HG03575 (cell line): Measurements from ENCODE around the gene FGB.
A peak's percentile ranks its signal among the peaks of the same experiment; 100 is the strongest.

Source experiments
- ATAC-seq: cut with Tn5 transposase; IDR thresholded peaks from one replicate; pipeline ENCODE4 v1.9.1; 2021; ENCODE audit not compliant: unreplicated experiment, insufficient number of reproducible peaks, low FRiP score; ENCODE audit errors: extremely low read depth

The FGB gene

GRCh38 chr4:154612472-154613414 is 49.9 kb downstream of the FGB start, which contains the start of gene FGG:
TSS of gene FGG (minus strand) at chr4:154612656. CDS start at chr4:154612609, 47 bp downstream.
- no peak for ATAC-seq

DNA sequence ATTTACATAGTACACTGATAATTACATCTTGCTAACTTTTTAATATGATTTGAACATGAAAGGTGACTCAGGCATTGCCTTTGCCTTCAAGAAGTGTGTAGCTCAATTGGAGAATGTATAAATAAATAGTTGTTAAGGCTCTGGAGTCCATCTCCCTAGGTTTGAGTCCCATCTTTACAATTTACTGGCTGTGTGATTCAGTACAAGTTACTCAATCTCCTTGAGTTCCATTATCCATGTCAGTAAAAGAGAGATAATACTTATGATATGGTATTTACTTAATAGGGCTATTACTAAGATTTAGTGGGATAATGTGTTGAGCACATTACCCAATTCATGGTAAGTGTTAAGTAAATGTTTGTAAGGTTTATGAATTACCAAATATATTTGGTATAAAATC is 51.5 kb downstream of the FGB start:
- no peak for ATAC-seq

- ATAC-seq, result no peak
Observed at GRCh38 chr4:154615211-154615610, 52.4 kb downstream of the FGB start.

DNA sequence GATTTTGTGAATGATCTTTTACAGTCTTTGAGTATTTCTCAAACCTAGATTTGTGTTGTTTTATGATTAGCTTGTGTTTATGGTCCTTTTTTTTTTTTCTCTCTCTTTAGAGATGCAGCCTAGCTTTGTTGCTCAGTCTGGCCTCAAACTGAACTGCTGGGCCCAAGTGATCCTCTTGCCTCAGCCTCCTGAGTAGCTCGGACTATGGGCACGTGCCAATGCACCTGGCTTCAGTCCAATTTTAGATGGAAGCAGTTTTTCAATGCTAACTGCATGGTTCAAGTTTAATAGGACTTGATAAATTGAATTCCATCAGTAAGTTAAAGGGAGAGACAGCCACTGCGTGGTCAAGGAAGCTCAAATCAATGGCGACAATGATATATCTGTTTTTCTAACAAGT is 53.5 kb downstream of the FGB start:
- ATAC-seq, result no peak

DNA sequence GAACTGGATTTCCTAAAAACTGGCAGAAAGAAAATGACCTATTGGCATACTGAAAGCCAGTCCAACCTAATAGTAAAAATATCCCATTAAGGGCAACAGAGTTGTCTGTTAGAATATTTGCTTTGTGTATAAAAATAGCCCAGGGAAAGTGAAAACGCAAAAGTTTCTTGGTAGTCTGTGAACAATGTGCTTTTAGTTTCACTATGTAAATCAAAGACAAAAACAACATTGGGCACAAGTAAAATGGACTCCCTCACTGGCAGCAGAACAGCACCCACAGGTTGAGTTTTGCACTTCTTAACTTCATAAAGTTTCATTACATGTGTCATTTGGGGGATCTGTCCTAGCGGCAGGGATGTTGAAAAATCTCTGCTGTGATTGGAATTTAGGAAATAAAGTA is 53.9 kb downstream of the FGB start:
- ATAC-seq, result peak; percentile 91

- no peak for ATAC-seq
Observed at GRCh38 chr4:154617820-154618317, 55.1 kb downstream of the FGB start.

- ATAC-seq, result no peak
Observed at GRCh38 chr4:154618708-154619315, 56.0 kb downstream of the FGB start.

DNA sequence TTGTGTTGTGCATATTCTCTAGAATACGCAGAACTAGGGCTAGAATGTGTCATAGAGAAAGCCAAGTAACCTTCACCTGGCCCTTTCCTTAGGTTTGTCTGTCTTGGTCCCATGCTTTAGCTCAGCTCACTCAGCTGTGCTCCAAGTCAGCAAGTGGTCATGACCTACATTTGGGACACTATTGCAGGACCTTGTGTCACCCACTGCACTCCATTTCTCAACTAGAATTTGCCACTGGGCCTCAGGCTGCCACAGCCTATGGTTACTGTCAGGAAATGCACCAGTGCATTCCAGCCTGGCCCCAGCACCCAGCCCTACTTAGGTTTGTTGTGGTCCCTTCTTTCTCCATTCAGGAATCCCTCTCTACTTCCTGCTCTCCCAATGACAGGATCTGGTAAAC is 57.3 kb downstream of the FGB start:
- ATAC-seq, result no peak
